HCT116 (cell line): Measurements from ENCODE around the gene AEBP2.

ENCODE experiments used
- POLR2A ChIP-seq: IDR thresholded peaks from 2 replicates; pipeline ENCODE4 v1.7.0; 2011; ENCODE audit warnings: borderline replicate concordance; ENCODE audit not compliant: insufficient read depth, insufficient read length; ENCODE audit errors: extremely low read depth
- TF ChIP-seq, protein P1 (sequence below), 3 experiments: fragments of 200-600 bp in 1 of 3; sonication (generic) in 1 of 3; IDR thresholded peaks in 2 of 3; conservative IDR thresholded peaks in 1 of 3; 2 replicates each; pipeline ENCODE4 v1.5.1; 2012 to 2017; ENCODE audit warnings: low read depth in 2 of 3, low read length in 2 of 3, antibody characterized with exemption in 1 of 3, borderline replicate concordance in 1 of 3, control low read depth in 1 of 3, mild to moderate bottlenecking in 1 of 3, mixed read lengths in 1 of 3, mixed run types in 1 of 3, moderate library complexity in 1 of 3; ENCODE audit not compliant: insufficient read depth in 1 of 3
- TF ChIP-seq, protein P2 (sequence below): IDR thresholded peaks from 2 replicates; pipeline ENCODE4 v1.6.1; 2012; ENCODE audit warnings: low read depth

DNA sequence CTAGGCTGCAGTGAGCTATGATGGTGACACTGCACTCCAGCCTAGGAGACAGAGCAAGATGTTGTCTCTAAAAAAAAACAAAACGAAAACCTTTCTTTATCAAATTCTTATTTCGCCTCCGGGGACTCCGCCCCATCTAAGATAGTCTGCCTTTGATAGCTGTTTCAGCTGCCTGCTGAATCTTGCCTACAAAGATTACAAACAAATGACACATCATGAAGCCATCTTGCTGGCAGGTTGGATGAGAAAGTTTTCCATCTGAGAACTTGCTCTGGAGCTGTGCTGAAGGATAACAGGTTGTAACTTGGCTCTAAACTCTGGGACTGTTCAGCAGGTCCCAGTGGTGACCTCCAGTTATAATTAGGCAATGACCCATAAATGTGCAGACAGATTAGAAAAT, 41.8 kb upstream of the AEBP2 start:
- TF ChIP-seq, protein P1, sequence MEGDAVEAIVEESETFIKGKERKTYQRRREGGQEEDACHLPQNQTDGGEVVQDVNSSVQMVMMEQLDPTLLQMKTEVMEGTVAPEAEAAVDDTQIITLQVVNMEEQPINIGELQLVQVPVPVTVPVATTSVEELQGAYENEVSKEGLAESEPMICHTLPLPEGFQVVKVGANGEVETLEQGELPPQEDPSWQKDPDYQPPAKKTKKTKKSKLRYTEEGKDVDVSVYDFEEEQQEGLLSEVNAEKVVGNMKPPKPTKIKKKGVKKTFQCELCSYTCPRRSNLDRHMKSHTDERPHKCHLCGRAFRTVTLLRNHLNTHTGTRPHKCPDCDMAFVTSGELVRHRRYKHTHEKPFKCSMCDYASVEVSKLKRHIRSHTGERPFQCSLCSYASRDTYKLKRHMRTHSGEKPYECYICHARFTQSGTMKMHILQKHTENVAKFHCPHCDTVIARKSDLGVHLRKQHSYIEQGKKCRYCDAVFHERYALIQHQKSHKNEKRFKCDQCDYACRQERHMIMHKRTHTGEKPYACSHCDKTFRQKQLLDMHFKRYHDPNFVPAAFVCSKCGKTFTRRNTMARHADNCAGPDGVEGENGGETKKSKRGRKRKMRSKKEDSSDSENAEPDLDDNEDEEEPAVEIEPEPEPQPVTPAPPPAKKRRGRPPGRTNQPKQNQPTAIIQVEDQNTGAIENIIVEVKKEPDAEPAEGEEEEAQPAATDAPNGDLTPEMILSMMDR (IDR thresholded peaks at IDR 0.05 in 2 of 3, conservative IDR thresholded peaks at IDR 0.05 in 1 of 3; ENCODE audit: borderline replicate concordance in 1 of 3, insufficient read depth in 1 of 3, low read depth in 2 of 3, low read length in 2 of 3): no peak
- no peak for TF ChIP-seq POLR2A
- TF ChIP-seq, protein P2, sequence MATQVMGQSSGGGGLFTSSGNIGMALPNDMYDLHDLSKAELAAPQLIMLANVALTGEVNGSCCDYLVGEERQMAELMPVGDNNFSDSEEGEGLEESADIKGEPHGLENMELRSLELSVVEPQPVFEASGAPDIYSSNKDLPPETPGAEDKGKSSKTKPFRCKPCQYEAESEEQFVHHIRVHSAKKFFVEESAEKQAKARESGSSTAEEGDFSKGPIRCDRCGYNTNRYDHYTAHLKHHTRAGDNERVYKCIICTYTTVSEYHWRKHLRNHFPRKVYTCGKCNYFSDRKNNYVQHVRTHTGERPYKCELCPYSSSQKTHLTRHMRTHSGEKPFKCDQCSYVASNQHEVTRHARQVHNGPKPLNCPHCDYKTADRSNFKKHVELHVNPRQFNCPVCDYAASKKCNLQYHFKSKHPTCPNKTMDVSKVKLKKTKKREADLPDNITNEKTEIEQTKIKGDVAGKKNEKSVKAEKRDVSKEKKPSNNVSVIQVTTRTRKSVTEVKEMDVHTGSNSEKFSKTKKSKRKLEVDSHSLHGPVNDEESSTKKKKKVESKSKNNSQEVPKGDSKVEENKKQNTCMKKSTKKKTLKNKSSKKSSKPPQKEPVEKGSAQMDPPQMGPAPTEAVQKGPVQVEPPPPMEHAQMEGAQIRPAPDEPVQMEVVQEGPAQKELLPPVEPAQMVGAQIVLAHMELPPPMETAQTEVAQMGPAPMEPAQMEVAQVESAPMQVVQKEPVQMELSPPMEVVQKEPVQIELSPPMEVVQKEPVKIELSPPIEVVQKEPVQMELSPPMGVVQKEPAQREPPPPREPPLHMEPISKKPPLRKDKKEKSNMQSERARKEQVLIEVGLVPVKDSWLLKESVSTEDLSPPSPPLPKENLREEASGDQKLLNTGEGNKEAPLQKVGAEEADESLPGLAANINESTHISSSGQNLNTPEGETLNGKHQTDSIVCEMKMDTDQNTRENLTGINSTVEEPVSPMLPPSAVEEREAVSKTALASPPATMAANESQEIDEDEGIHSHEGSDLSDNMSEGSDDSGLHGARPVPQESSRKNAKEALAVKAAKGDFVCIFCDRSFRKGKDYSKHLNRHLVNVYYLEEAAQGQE: no peak
